Caco-2 (cell line): ENCODE results near the gene SLC10A7. TPM values are rescaled to one million over a fixed set of nuclear protein-coding genes. Genes with fewer than 3 reads are reported as not detected.

ENCODE experiments used
- BruUV-seq: library from RNA; stranded (reverse); fragments of 400-500 nt; replicated peaks from 2 replicates; lab custom pipeline; 2021; lab: Mats Ljungman, UMichigan
- CTCF ChIA-PET: fragments of 300-600 bp; sonication (Branson Sonifier 250); formaldehyde crosslinking; loops from one replicate; lab custom pipeline; 2022; ENCODE audit warnings: antibody characterized with exemption; lab: Charles Lee
- POLR2A ChIA-PET: fragments of 300-600 bp; sonication (Branson Sonifier 250); formaldehyde crosslinking; loops from one replicate; lab custom pipeline; 2022; ENCODE audit warnings: antibody characterized with exemption; lab: Charles Lee
- DNase-seq, 2 experiments: peaks; one replicate each; pipeline versions ENCODE4 v3.0.0 to v3.0.0-alpha.2; 2020 to 2022
- H3K27me3 ChIP-seq: replicated peaks from 2 replicates; pipeline ENCODE4 v1.6.0; 2011; ENCODE audit warnings: low read length; ENCODE audit not compliant: control insufficient read depth, insufficient read depth
- H3K36me3 ChIP-seq: 2 replicates; pipeline ENCODE4 v1.5.1; 2011; ENCODE audit warnings: low read length; ENCODE audit not compliant: control insufficient read depth, insufficient read depth
- H3K4me1 ChIP-seq: fragments of 250-450 bp; sonication (Bioruptor Pico); 2 replicates; pipeline ENCODE4 v1.5.1; 2020; ENCODE audit warnings: mild to moderate bottlenecking
- H3K4me3 ChIP-seq: 2 replicates; pipeline ENCODE4 v1.5.1; 2011; ENCODE audit warnings: low read depth, mild to moderate bottlenecking, control low read depth, low read length
- H3K9me3 ChIP-seq: fragments of 250-450 bp; sonication (Bioruptor Pico); 2 replicates; pipeline ENCODE4 v1.5.1; 2020; ENCODE audit warnings: mild to moderate bottlenecking, moderate library complexity
- H3K27ac Mint-ChIP-seq: one replicate; pipeline ENCODE4 v1.8.0; 2022; ENCODE audit warnings: mixed read lengths; ENCODE audit not compliant: unreplicated experiment
- H3K27me3 Mint-ChIP-seq: one replicate; pipeline ENCODE4 v1.8.0; 2022; ENCODE audit warnings: mixed read lengths; ENCODE audit not compliant: insufficient read depth, unreplicated experiment
- H3K36me3 Mint-ChIP-seq: one replicate; pipeline ENCODE4 v1.8.0; 2022; ENCODE audit warnings: mild to moderate bottlenecking, mixed read lengths; ENCODE audit not compliant: insufficient read depth, unreplicated experiment
- H3K4me1 Mint-ChIP-seq: one replicate; pipeline ENCODE4 v1.8.0; 2022; ENCODE audit warnings: low read depth, mixed read lengths; ENCODE audit not compliant: unreplicated experiment
- H3K4me3 Mint-ChIP-seq: one replicate; pipeline ENCODE4 v1.8.0; 2022; ENCODE audit warnings: mild to moderate bottlenecking, moderate library complexity, mixed read lengths; ENCODE audit not compliant: unreplicated experiment
- H3K9me3 Mint-ChIP-seq: one replicate; pipeline ENCODE4 v1.8.0; 2022; ENCODE audit warnings: mixed read lengths; ENCODE audit not compliant: unreplicated experiment
- CTCF ChIP-seq, 2 experiments: fragments of 200-600 bp in 1 of 2; IDR thresholded peaks; 1 replicate in 1 of 2; 2 replicates in 1 of 2; pipeline versions ENCODE4 v1.5.1 to v1.8.0; 2011 to 2022; ENCODE audit warnings: antibody characterized with exemption in 1 of 2, control low read depth in 1 of 2, inconsistent platforms in 1 of 2, low read depth in 1 of 2, low read length in 1 of 2, mild to moderate bottlenecking in 1 of 2, moderate library complexity in 1 of 2; ENCODE audit not compliant: insufficient read depth in 1 of 2, severe bottlenecking in 1 of 2, unreplicated experiment in 1 of 2
- intact Hi-C: fragments of 100-400 bp; cut with micrococcal nuclease; formaldehyde crosslinking; loops from one replicate; pipeline ENCODE4 v1.10.0; 2022; ENCODE audit not compliant: unreplicated experiment
- total RNA-seq: library from RNA; stranded (reverse); gene quantifications from 2 replicates; pipeline ENCODE4 v1.2.3, GENCODE V29; 2022

The SLC10A7 gene
- total RNA-seq, 1 experiment from 2014 or later, result 12.1 TPM

DNA sequence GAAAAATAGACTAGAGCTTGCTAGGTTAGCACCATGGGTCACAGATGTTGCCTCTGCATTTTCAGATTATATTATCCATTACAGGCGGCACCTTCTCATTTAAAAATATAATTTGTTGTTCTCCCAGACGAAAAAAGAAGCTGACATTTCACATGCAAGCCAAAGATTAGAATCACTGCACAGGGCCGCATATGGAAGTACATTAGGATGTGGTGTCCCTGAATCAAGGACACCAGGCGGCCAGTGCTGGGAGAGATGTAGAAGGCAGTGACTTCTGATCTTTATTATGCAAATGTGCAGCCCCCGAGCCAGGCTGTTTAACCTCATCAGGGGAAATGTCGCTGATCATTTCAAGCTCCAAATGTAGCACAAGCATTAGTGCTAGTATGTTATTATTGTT is 284.6 kb downstream of the SLC10A7 start:
- Histone ChIP-seq H3K9me3 (no peaks in the 10 kb centered on the region), H3K27me3 (no peaks in the 10 kb centered on the region), H3K4me3 (no peak overlapping the region), H3K36me3 (no peaks in the 10 kb centered on the region), H3K4me1 (peaks cover 8% of the 10 kb centered on the region; the same call in 1 of the 2 replicates)
- no peak for TF ChIP-seq CTCF (IDR thresholded peaks at IDR 0.05; ENCODE audit: insufficient read depth in 1 of 2, low read depth in 1 of 2, low read length in 1 of 2, severe bottlenecking in 1 of 2, unreplicated experiment in 1 of 2)
- Mint-ChIP-seq H3K4me3 (no peak overlapping the region), H3K27ac (no peak overlapping the region), H3K4me1 (peaks cover 5% of the 10 kb centered on the region), H3K9me3 (peaks cover 3% of the 10 kb centered on the region), H3K27me3 (peaks cover 2% of the 10 kb centered on the region), H3K36me3 (no peaks in the 10 kb centered on the region)
- no peak for DNase-seq
- POLR2A ChIA-PET, result no interaction called here
- intact Hi-C loops, result no loop called here
- BruUV-seq, result no TSS peak
- CTCF ChIA-PET, result no interaction called here

DNA sequence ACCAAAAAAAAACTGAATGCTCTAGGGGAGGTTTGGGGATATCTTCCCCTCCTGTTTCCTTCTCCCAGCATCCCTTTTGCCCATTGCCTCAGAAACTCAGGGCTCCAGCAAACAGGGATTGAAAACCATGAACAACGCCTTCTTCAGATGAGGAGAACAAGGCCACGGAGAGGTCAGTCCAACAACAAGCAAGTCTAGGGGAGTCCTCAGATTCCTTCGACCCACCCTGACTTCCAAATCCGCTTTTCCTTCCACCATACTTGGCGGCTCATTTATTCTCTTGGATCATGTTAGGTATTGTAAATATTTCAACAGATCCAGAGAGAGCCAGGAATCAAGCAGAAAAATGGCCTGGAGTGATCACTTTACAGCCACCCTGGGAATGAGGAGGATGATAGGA is 285.5 kb downstream of the SLC10A7 start:
- Histone ChIP-seq H3K4me1 (peaks cover 2% of the 10 kb centered on the region; the same call in 1 of the 2 replicates), H3K9me3 (no peaks in the 10 kb centered on the region), H3K36me3 (no peaks in the 10 kb centered on the region), H3K4me3 (no peak overlapping the region), H3K27me3 (no peaks in the 10 kb centered on the region)
- no peak for DNase-seq
- no peak overlapping the region for H3K4me3 Mint-ChIP-seq
- no peak for TF ChIP-seq CTCF (IDR thresholded peaks at IDR 0.05; ENCODE audit: insufficient read depth in 1 of 2, low read depth in 1 of 2, low read length in 1 of 2, severe bottlenecking in 1 of 2, unreplicated experiment in 1 of 2)
- ChIA-PET POLR2A (no interaction called here), CTCF (no interaction called here)
- BruUV-seq, result no TSS peak
- H3K4me1 Mint-ChIP-seq, result no peaks in the 10 kb centered on the region
- no peak overlapping the region for H3K27ac Mint-ChIP-seq
- intact Hi-C loops, result no loop called here
- H3K36me3 Mint-ChIP-seq, result no peaks in the 10 kb centered on the region
- H3K9me3 Mint-ChIP-seq, result peaks cover 9% of the 10 kb centered on the region
- H3K27me3 Mint-ChIP-seq, result peaks cover 2% of the 10 kb centered on the region

DNA sequence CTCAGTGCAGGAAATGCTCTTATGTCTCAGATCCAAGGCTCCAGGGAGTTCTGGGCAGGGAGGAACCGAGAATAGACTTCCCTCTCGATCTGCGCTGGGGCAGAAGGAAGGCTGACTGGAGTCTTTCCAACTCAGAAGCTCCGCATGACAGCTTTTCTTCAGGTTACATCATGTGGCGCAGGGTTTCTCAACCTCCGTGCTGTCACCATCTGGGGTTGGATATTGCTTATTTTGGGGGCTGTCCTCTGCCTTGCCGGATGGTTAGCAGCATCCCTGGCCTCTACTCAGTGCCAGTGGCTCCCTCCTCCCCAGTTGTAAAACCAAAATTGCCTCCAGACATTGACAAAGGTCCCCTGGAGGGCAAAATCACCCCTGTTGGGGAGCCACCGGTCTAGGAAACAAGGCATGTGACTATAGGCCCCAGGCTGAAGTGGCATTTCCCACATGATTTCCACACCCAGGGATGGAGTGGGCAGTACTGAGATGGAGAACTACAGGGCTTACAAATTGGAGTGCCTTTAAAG is 286.0 kb downstream of the SLC10A7 start:
- intact Hi-C loops, result no loop called here
- TF ChIP-seq CTCF (IDR thresholded peaks at IDR 0.05; ENCODE audit: insufficient read depth in 1 of 2, low read depth in 1 of 2, low read length in 1 of 2, severe bottlenecking in 1 of 2, unreplicated experiment in 1 of 2), result no peak
- H3K9me3 ChIP-seq, result no peaks in the 10 kb centered on the region
- no peak overlapping the region for H3K27ac Mint-ChIP-seq
- H3K9me3 Mint-ChIP-seq, result peaks cover 9% of the 10 kb centered on the region
- H3K27me3 Mint-ChIP-seq, result peaks cover 2% of the 10 kb centered on the region
- no peaks in the 10 kb centered on the region for H3K36me3 ChIP-seq
- H3K4me1 ChIP-seq, result no peaks in the 10 kb centered on the region
- ChIA-PET POLR2A (no interaction called here), CTCF (no interaction called here)
- no peaks in the 10 kb centered on the region for H3K4me1 Mint-ChIP-seq
- DNase-seq, result no peak
- no TSS peak for BruUV-seq
- no peak overlapping the region for H3K4me3 ChIP-seq
- H3K36me3 Mint-ChIP-seq, result no peaks in the 10 kb centered on the region
- no peaks in the 10 kb centered on the region for H3K27me3 ChIP-seq
- H3K4me3 Mint-ChIP-seq, result no peak overlapping the region
